Fibroblast of skin of left quadriceps (primary cell): ENCODE data around the gene GSAP.
"Not testable (repeated sequence)": the region's sequence is repeated elsewhere in the genome, so short reads cannot be mapped to it uniquely, and the experiment has no call there.

ENCODE experiments used
- DNase-seq, 2 experiments: peaks; one replicate each; pipeline ENCODE4 v3.0.0-alpha.2; 2013; ENCODE audit warnings: low read depth in 2 of 2

Gene GSAP

DNA sequence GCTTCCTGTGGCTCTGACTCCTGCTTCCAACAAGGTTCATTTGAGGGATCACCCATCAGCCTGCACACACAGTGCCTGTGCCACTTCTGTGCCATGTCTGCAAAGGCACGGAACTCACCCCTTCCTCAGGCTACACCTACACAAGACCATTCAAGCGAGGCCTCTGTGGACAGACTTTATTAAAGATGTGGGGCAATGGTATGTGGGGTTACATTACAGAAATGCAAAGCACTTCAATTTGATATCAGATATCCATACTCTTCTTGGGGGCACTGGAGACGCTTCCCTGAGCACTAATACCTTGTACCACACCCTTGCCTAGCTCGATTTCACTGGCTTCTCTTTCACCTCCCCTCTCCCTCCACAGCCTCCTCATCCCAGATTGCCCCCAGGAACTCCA is 132.1 kb downstream of the GSAP start:
- DNase-seq, result no peak

GRCh38 chr7:77282897-77283296 is 133.3 kb downstream of the GSAP start:
- no peak for DNase-seq

DNA sequence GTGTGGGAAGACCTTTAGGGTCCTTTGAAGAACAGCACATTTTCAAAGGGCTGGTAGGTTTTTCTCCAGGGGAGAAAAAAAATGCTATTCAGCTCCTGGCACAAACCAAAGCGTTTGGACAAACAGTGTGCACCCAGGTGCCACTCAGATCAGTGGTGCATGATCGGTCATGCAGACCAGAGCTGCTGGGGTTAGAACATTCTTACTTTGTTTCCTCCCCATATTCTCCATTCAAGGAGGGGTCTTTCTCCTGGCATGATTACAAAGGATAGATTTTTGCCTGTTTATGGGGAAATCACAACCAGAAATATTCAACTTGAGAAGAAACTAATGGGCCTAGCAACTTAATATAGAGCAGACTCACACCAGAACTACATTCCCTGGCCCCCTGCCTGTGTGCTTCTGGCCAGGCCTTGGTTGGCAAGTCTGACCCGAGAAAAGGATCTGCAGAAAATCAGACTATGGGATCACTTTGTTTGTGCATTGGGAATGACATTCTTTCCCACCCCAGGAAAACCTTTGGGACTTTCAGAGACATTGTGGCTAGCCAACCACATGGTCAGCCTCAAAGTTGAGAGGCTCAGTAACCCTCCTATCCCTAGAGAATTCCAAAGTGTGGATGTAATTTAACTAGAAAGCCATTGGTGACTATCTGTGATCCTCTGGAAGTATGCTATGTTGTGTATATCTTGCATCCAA is 134.2 kb downstream of the GSAP start:
- DNase-seq, result no peak

DNA sequence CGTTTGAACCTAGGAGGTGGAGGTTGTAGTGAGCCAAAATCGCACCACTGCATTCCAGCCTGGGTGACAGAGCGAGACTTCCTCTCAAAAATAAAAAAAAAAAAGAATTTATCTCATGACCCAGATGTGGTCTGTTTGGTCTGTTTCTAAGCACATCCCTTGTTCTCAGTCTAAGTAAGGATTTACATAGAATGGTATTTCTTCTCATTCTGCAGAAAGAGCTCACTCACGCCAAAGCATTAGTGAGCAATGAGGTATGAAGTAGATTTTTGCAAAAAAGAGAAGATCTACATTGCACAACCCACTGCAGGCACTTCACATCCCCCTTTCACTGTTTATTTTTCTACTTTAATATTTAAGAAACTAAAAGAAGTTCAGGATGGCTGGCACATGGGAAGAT is 140.0 kb downstream of the GSAP start:
- no peak for DNase-seq

DNA sequence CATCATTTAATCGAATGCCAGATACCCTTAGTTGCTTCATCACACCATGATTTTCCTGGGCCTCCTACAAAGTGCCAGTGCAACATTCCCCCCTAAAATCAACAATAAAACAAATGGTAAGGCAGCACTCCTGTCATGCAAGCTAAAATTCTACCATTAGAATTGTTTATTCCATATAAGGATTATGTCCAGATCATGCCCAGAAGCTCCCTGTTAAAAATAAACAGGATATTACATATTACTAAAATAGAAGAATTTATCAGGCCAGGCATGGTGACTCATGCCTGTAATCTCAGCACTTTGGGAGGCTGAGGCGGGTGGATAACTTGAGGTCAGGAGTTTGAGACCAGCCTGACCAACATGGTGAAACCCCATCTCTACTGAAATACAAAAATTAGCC is 140.5 kb downstream of the GSAP start:
- DNase-seq, result not testable (repeated sequence)

DNA sequence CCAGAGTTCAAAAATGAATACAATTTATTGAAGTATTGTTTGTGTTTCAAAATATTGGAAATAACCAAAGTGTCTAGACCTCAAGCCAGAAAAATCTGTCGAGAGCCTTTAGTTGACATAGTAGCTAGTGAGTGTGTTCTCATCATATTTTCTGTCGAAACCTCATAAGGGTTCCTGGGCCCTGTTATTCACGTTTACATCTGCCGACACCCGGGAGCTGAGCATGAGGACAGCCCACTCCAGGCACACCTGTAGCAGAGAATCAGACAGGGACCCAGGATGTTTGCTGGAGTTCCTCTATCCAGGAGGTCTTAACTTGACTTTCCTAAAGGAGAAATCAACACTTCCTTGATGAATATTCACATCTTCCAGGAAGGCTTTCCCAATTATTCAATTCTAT is 144.4 kb downstream of the GSAP start:
- DNase-seq, result no peak

GRCh38 chr7:77270094-77270480 is 146.1 kb downstream of the GSAP start:
- no peak for DNase-seq

DNA sequence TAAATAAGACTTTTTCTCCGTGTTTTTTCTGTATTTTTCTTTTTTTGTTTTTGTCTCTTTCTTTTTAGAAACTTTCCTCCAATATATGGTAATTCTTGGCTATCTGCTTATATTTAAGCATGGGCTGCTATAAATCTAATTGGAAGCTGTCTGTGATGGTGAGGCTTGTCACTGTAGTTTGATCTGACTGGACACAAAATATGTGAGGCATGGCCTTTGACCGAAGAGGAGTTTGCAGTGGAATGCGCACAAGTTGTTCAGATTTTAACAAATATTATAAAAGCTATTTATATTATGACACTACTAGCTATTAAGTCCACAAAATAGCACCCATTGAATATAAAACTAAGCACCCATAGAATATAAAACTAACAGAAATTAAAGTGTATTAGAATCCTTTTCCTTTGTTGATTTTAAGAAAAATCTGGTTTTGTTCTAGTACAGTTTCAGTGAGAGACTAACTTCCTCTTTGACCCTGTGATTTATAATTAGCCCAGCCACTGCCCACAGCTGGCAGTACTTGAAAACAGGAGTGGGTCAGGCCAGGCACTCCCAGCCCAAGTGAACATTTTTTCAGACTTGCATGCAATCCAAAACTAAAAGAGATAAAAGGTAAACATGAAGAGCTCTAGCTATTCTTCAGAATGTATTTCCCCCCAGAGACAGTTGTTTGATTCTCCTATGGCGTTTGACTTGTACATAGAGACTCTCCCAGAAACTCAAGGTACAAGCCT is 146.6 kb downstream of the GSAP start:
- DNase-seq, result no peak

GRCh38 chr7:77266291-77266794 is 149.8 kb downstream of the GSAP start:
- DNase-seq, result no peak

DNA sequence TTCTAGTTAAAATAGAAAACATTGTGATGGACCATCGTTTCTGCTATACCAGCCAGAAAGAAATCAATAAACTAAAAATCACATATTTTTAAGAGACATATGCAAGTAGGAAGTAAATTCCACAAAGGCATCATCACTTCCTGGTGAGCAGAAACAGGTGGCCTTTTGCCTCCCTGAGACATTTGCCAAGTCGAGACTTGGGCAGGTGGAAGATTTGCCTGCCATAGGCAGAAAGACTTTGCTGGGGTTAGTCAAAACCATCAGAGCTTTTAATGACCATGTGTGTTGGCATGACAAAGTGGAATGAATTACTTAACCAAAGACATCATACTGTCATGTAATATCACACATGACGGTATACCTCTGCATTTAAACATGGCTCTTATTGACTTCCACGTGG is 150.5 kb downstream of the GSAP start:
- DNase-seq, result no peak

DNA sequence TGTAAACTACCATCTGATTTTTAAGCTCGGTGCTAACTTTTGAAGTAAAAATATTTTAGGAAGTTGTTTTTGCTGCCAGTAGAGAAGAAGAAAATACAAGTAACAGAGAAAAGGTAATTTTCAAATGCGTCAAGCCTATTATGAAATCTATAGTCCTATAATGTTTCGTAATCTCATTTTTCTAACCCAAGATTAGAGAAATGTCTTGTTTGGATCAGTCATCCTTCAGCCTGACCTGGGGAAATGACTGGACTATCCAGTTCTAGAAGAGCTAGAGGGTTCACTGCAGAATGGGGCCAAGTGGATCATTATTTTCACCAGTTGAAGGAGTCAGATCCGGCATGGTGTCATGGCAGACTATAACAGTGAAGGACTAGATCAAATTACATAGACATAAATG is 153.8 kb downstream of the GSAP start:
- DNase-seq, result no peak
